GM19099 (cell line): ENCODE data around the gene RASL10B.

Experiments used
- POLR2A ChIP-seq: IDR thresholded peaks from 3 replicates; pipeline ENCODE4 v1.6.1; 2011; ENCODE audit warnings: low read depth; ENCODE audit not compliant: insufficient read length; ENCODE audit errors: extremely low read depth

The RASL10B gene

GRCh38 chr17:35784895-35785294, 53.5 kb downstream of the RASL10B start:
- TF ChIP-seq POLR2A, result no peak

DNA sequence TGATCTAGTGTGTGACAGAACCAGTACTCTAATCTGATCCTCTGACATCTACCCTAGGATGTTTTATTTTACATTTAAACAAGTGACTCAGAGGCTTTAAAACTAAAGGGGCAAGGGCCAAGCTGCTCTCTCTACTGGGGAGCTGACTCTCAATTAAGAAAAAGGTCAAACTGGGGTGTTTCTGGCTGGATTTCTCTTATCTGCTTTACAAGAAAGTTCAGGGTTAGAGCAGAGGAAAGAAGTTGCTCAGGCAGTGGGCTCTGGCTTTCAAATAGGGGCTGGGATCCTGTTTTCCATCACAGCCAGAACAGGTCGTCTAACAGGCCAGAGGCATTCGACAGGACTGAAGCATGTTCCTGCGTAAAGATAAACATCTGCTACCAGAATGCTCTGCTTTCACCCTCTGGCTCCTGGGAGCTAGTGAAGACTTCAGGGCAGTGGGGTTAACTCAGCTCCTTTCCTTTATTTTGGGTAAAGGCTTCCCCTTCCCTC, 55.5 kb downstream of the RASL10B start:
- no peak for TF ChIP-seq POLR2A

DNA sequence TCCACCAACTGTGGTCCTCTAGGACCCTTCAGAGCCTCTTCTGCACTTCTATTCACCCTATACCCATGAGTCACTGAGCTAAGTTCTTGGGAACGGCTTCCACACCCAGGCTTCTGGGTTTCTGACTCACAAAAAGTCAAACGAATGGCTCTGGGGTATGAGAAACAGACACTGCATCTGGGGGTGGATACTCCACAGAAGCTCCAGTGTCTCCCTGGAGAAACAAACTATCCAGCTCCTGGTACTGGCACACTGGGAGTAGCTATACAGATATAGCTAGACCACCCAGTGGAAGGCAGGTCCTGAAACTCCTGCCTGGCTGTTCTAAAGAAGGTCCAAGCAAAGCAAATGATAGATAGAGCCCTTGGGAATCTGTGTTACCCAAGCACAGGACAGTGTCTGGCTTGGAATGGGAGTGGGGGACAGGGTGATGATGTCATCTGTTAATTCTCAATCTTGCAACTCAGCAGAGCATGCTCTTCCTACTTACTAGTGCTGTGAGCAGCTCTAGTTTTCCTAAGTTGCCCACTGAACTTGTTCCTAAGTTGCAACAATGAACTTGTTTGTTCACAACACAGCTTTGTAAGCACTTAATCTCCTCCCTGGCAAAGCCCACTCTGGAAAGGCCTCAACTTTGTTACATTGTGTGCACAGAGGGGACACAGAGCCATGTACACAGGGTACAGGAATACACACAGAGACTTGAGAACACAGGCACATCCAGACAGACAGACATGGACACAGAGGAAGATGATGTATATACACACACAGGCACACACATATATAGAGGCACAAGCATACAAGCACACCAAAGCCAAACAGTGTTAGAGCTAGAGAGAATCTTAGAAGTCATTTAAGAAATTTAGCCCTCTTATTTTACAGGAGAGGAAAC, 57.3 kb downstream of the RASL10B start:
- no peak for TF ChIP-seq POLR2A

- TF ChIP-seq POLR2A, result no peak
These were observed 59.4 kb downstream of the RASL10B start for GRCh38 chr17:35790841-35791240.

- TF ChIP-seq POLR2A, result no peak
These were observed 60.4 kb downstream of the RASL10B start for GRCh38 chr17:35791681-35792350.
